GM12891 (cell line): ENCODE results near the gene ZNF595.
"Not testable (repeated sequence)": the region's sequence is repeated elsewhere in the genome, so short reads cannot be mapped to it uniquely, and the experiment has no call there.

Experiments
- DNase-seq: peaks from one replicate; pipeline ENCODE4 v3.0.0; 2011; ENCODE audit warnings: low spot score; ENCODE audit not compliant: insufficient read length
- FAIRE-seq: peaks from 2 replicates; lab custom pipeline; 2011; peaks lifted over from hg19 to GRCh38; lab: Jason Lieb, UNC
- PAX5 ChIP-seq: IDR thresholded peaks from 2 replicates; pipeline ENCODE4 v1.6.1; 2011; ENCODE audit warnings: low read length, moderate library complexity, mild to moderate bottlenecking; ENCODE audit not compliant: insufficient read depth, severe bottlenecking
- POLR2A ChIP-seq: IDR thresholded peaks from 2 replicates; pipeline ENCODE4 v1.6.1; 2011; ENCODE audit warnings: low read depth, low read length, control low read depth
- POLR2AphosphoS5 ChIP-seq: IDR thresholded peaks from 2 replicates; pipeline ENCODE4 v1.6.1; 2011; ENCODE audit warnings: low read depth, low read length, control low read depth
- POU2F2 ChIP-seq: IDR thresholded peaks from 2 replicates; pipeline ENCODE4 v1.6.1; 2011; ENCODE audit warnings: low read depth, mild to moderate bottlenecking, control low read depth, low read length, moderate library complexity
- SPI1 ChIP-seq: IDR thresholded peaks from 2 replicates; pipeline ENCODE4 v1.6.1; 2011; ENCODE audit warnings: low read depth, low read length, control low read depth
- TAF1 ChIP-seq: IDR thresholded peaks from 2 replicates; pipeline ENCODE4 v1.6.1; 2011; ENCODE audit warnings: low read depth, low read length, control low read depth

The ZNF595 gene

DNA sequence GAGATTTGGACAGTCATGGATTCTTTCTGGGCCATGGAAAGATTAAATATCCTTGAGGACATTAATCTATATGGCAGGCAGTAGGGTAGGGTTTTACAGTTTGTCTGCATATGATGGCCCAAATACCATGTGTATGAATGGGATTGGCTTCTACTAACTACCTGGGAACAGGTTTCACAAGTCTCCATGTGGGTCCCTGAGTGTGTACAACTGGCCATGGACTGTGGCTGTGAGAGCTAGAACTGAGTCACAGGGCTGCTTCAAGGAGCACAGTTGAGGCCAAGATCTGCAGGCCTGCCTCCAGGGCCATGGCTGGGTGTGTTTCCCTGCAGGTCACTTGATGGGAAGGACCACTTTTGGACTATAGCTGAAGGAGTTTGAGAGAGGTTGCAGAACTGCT is 11.6 kb downstream of the ZNF595 start:
- not testable (repeated sequence) for FAIRE-seq, DNase-seq

DNA sequence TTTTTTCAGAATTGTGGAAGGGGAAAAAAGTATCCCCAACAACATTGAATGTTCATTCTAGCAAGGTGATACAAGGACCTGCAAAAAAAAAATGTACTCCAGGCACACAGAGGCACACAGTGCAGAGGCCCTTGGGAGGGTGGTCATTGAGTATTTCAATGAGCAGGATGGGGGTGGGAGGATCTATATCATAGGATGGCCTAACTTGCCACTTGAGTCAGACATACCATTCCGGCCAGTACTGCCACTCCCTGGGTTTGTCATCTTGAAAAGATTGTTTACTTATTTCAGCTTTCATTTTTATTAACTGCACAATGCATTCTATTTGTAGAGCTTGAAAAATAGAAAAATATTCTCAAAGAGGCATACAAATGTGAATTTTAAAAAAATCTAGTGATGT is 18.7 kb downstream of the ZNF595 start:
- TF ChIP-seq SPI1 = no peak
- TF ChIP-seq POLR2AphosphoS5 = no peak
- no peak for TF ChIP-seq POLR2A
- TF ChIP-seq PAX5 = no peak
- no peak for TF ChIP-seq POU2F2
- no peak for TF ChIP-seq TAF1
- no peak for FAIRE-seq
- no peak for DNase-seq

DNA sequence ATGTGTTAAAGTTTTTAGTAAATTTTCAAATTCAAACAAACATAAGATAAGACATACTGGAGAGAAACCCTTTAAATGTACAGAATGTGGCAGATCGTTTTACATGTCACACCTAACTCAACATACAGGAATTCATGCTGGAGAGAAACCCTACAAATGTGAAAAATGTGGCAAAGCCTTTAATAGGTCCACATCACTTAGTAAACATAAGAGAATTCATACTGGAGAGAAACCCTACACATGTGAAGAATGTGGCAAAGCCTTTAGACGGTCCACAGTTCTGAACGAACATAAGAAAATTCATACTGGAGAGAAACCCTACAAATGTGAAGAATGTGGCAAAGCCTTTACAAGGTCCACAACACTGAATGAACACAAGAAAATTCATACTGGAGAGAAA is 32.8 kb downstream of the ZNF595 start:
- no peak for DNase-seq
- no peak for FAIRE-seq
- TF ChIP-seq POLR2AphosphoS5 = no peak
- no peak for TF ChIP-seq SPI1
- TF ChIP-seq POLR2A = no peak
- TF ChIP-seq PAX5 = no peak
- no peak for TF ChIP-seq POU2F2
- no peak for TF ChIP-seq TAF1

DNA sequence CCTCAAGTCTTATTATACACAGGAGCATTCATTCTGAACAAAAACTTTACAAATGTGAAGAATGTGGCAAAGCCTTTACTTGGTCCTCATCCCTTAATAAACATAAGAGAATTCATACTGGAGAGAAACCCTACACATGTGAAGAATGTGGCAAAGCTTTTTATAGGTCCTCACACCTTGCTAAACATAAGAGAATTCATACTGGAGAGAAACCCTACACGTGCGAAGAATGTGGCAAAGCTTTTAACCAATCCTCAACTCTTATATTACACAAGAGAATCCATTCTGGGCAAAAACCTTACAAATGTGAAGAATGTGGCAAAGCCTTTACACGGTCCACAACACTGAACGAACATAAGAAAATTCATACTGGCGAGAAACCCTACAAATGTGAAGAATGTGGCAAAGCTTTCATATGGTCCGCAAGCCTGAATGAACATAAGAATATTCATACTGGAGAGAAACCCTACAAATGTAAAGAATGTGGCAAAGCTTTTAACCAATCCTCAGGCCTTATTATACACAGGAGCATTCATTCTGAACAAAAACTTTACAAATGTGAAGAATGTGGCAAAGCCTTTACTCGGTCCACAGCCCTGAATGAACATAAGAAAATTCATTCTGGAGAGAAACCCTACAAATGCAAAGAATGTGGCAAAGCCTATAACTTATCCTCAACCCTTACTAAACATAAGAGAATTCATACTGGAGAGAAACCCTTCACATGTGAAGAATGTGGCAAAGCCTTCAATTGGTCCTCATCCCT is 33.6 kb downstream of the ZNF595 start:
- DNase-seq, FAIRE-seq: not testable (repeated sequence)

DNA sequence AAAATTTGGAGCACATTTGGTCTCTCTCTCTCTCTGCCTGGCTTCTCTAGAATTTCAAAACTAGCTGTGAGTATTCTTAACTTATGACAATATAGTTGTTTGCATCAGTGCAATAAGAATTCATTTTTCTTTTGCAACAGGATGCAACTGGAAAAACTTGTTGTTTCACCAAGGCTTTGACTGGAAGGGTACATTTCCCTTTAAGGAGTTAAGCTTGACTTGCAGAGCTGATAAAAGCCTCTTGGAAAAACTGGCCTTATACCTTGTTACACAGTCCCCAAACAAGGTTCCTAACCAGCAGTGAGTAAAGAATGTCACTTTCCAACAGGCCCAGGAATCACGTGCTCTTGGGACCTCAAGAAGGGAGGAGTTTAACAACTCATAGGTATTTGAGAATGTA is 45.3 kb downstream of the ZNF595 start:
- DNase-seq (no peak), FAIRE-seq (no peak)
- TF ChIP-seq POLR2AphosphoS5 = no peak
- TF ChIP-seq SPI1 = no peak
- no peak for TF ChIP-seq PAX5
- TF ChIP-seq TAF1 = no peak
- TF ChIP-seq POU2F2 = no peak
- TF ChIP-seq POLR2A = no peak

DNA sequence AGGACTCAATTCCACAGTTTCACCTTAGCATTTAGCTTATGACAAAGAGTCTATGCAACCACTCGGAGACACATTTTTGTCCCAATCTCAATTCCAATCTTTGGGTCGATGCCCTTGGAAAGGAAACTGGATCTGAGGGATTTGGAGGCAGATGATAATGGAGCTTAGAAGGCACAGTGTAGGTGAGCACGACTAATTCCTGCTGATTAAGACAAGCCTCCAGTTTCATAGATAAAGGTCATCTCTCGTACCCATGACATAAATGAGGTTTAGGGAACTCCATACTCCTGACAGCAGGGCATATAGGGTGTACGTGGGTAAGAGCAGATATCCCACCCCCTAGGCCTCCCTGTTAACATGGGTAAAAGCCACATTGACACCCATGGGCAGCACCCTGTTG is 46.7 kb downstream of the ZNF595 start:
- TF ChIP-seq SPI1 = no peak
- no peak for TF ChIP-seq PAX5
- TF ChIP-seq TAF1 = no peak
- TF ChIP-seq POLR2A = no peak
- no peak for TF ChIP-seq POU2F2
- no peak for TF ChIP-seq POLR2AphosphoS5
- FAIRE-seq (no peak), DNase-seq (no peak)

DNA sequence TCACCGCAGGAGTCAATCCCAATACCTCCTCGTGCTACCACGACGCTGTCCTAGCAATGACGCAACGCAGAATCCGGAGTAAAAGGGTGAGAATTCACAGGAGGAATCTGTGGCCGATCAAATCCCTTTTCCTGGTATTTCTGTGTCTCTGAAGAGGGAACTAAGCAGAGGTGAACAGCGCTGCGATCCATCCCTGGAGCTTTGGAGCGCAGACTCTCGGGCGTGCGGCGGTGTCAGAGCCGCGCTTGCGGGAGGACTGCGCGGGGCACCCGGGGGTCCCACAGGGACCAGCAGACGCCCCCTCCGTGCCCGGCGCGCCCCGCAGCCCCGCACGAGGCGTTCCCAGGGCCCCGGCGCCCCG is 53.9 kb downstream of the ZNF595 start:
- FAIRE-seq (no peak), DNase-seq (no peak)
- no peak for TF ChIP-seq POU2F2

DNA sequence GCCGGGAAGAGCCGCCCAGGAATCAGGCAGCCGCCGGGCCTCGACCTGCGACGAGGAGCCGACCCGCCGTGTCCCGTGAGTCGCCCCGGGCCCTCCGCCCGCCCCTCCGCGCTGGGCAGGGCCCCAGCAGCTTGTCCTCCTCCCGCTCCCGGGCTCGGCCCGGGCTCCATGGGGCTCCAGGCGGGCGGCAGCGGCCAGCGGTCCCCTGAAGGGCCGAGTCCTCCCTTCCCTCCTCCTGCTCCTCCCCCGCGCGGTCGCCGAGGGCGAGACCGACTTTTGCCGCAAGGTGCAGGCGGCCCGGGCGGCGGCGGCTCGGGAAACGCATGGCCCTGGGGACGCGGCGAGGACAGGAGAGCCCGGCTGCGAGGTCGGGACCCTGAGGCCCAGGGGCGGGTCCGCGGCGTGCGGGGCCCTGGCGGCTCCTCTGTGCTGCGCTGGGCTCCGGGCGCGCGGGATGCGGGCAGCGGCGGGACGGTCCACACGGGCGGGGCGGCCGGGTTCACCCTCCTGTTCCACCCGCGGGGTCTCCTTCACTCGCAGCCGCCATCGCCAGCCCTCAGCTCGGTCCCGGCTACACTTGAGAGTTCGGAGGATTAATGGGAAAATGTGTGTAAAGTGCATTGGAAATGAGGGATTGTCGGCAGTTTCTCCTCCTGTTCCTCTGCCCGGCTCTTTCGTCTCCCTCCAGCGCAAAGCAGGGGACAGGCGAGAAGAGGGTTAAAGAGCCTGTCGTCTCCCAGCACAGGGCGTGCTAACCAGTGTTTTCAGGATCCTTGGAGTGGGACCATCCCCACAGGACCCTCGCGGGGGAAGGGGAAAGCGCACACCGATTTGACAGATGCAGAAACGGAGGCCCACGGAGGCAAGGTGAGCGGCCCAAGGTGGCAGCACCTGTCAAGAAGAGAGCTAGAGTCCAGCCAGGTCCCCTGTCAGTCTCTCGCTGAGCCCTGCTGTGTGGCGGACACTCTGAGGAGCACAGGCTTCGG is 54.6 kb downstream of the ZNF595 start:
- FAIRE-seq = no peak
- TF ChIP-seq TAF1 = no peak
- no peak for TF ChIP-seq POLR2AphosphoS5
- no peak for TF ChIP-seq POLR2A
- TF ChIP-seq POU2F2 = no peak
- TF ChIP-seq SPI1 = no peak
- no peak for TF ChIP-seq PAX5
- no peak for DNase-seq

DNA sequence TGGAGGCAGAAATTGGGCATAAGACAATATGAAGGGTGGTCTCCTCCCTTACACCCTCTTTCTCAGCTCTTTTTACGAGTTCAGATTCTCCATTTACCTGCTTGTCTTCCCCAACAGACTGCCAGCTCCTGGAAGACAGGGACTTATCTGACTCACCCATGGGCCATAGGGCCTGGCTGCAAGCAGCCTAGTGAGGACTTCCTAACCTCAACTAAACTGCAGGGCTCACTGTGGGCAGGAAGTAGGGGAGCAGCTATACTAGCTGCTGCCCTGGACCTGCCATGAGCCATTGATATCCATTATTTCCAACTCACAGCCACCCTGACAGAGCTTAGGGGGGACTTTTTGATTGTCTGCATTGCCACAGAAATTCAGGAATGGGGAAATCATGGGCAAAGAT is 59.6 kb downstream of the ZNF595 start:
- TF ChIP-seq POLR2AphosphoS5 = no peak
- TF ChIP-seq TAF1 = no peak
- no peak for TF ChIP-seq SPI1
- no peak for TF ChIP-seq POLR2A
- no peak for TF ChIP-seq PAX5
- TF ChIP-seq POU2F2 = no peak
- FAIRE-seq (no peak), DNase-seq (no peak)

DNA sequence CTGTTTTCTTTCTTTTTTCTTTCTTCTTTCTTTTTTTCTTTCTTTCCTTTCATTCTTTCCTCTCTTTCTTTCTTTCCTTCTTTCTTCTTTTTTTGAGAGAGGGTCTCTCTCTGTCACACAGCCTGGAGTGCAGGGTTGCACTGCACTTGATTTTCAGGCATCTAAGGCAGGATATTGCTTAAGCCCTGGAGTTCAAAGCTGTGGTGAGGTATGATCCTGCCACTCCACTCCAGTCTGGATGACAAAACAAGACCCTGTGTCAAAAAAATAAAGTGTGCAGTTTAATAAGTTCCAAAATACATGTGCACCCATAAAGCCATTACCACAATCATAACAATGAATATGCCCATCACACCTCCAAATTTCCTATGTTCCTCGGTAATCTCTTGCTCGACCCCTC is 60.6 kb downstream of the ZNF595 start:
- FAIRE-seq = no peak
- TF ChIP-seq PAX5 (no peak), POU2F2 (no peak), TAF1 (no peak), POLR2A (no peak)
- DNase-seq = no peak

DNA sequence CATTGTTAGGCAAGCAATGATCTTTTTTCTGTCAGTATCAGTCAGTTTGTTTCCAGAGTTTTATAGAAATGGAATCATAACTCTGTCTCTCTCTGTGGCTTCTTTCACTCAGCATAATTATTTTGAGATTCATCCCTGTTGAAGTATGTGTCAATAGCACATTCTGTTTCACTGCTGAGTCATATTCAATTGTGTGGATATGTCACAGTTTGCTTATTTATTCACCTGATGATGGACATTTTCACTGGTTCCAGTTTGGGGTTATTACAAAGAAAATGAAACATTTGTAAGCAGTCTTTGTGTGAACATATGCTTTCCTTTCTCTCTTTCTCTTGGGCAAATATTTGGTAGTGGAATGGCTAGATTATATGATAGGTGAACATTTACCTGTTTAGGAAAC is 61.0 kb downstream of the ZNF595 start:
- no peak for FAIRE-seq
- no peak for DNase-seq
- TF ChIP-seq PAX5 (no peak), TAF1 (no peak), POLR2A (no peak), POU2F2 (no peak), SPI1 (no peak)
